ENCODE data around the gene POLR2C. TPM values are rescaled to one million over a fixed set of nuclear protein-coding genes. Genes with fewer than 3 reads are reported as not detected.
A peak's percentile ranks its signal among the peaks of the same experiment; 100 is the strongest.

The POLR2C gene
- total and polyA plus RNA-seq, 2 of the 13 experiments (the other 11 are each of a cell fraction or from before 2014, with no cell fraction given): 104 to 216 TPM

GRCh38 chr16:57471852-57472664, 9.6 kb downstream of the POLR2C start (continued):
- TF ChIP-seq FOXP4 (CRISPR knock-in tag; IDR thresholded peaks at IDR 0.05) (peak; percentile 87), SOX13 (IDR thresholded peaks at IDR 0.05) (no peak), SOX13 (CRISPR knock-in tag; conservative IDR thresholded peaks at IDR 0.05 in 1 of 2, IDR thresholded peaks at IDR 0.05 in 1 of 2) (peak; percentile 58 to 59; a peak in 2 of 4 replicates), ZNF276 (CRISPR knock-in tag; IDR thresholded peaks at IDR 0.05; ENCODE audit: low read depth) (no peak), HES4 (CRISPR knock-in tag; IDR thresholded peaks at IDR 0.05; ENCODE audit: borderline replicate concordance) (no peak), KAT7 (CRISPR knock-in tag; IDR thresholded peaks at IDR 0.05; ENCODE audit: borderline replicate concordance) (no peak), ARNT2 (CRISPR knock-in tag; IDR thresholded peaks at IDR 0.05; ENCODE audit: low read depth) (no peak; the same call in 1 of the 2 replicates), BORCS8-MEF2B (CRISPR knock-in tag; IDR thresholded peaks at IDR 0.05) (no peak), SAP130 (CRISPR knock-in tag; IDR thresholded peaks at IDR 0.05; ENCODE audit: low read depth) (peak; percentile 91), ZNF788 (CRISPR knock-in tag; IDR thresholded peaks at IDR 0.05; ENCODE audit: borderline replicate concordance) (peak; percentile 51; the same call in 1 of the 2 replicates), ZSCAN30 (CRISPR knock-in tag; IDR thresholded peaks at IDR 0.05) (no peak), HMGXB4 (CRISPR knock-in tag; IDR thresholded peaks at IDR 0.05; ENCODE audit: borderline replicate concordance in 1 of 2, low read depth in 1 of 2) (no peak; a peak in 1 of 4 replicates), CEBPB (IDR thresholded peaks at IDR 0.05; ENCODE audit: borderline replicate concordance, low read depth, low read length) (no peak), TEAD3 (CRISPR knock-in tag; optimal IDR thresholded peaks at IDR 0.05; ENCODE audit: borderline replicate concordance) (peak; percentile 68), KAT2B (IDR thresholded peaks at IDR 0.05; ENCODE audit: borderline replicate concordance, low read depth, low read length) (no peak), KLF9 (CRISPR knock-in tag; IDR thresholded peaks at IDR 0.05; ENCODE audit: low read depth) (no peak), ZNF800 (CRISPR knock-in tag; IDR thresholded peaks at IDR 0.05) (peak; percentile 80; the same call in 1 of the 2 replicates), RFXANK (CRISPR knock-in tag; IDR thresholded peaks at IDR 0.05) (no peak), NFE2 (CRISPR knock-in tag; IDR thresholded peaks at IDR 0.05) (no peak), ZNF264 (CRISPR knock-in tag; IDR thresholded peaks at IDR 0.05) (0 out of 2 replicates have a peak, but pooled peaks have one; percentile 18), DNMT3B (CRISPR knock-in tag; conservative IDR thresholded peaks at IDR 0.05) (peak; percentile 56; the same call in 1 of the 2 replicates)
